ENCODE results near the gene CTTNBP2.

CTTNBP2 gene

DNA sequence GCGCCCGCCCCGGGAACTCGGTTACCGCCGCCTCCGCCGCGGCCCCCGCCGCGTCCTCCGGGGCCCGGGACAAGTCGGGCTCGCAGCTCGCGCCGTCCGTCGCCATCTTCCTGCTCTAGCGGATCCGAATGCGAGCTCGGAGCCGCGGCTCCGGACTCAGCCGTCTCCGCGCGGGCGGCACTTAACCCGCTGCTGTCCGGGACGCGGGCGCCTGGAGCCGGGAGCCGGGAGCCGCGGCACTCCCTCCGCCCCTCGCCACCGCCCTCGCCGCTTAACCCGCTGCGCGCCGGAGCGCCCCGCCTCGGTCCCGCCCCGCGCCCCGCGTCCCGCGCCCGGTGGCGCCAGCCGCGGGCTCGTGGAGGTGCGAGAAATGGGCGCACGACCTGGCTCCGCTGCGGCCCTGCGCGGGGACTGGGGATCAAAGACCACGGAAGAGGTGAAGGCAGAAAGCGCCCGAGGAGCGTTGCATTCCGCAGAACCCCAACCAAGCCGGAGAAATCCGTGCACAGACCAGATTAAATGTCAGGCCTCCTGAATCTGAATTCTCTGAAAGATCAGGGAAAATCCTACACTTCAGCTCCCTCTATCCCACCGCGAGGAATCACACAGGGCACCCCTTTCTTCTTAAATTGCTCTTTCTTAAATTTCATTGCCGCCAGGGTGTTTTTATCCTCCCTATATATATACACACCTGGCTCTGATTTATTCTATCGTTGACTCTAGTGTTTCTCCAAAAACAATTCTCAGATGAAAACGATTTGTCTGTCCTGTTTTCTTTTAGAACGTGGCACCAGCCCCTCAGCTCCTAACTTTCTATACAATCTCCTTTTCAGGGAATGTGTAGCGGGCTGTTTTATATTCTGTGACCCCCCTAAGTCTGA is at the start of gene CTTNBP2:
CTTNBP2 (minus strand) TSS at position 132 of the 881 bp plus-strand sequence; CDS start at position 106, 26 bp downstream.
- H3K27me3 ChIP-seq (ENCODE audit: low read depth), result no peaks in the 10 kb centered on the region
- no peaks in the 10 kb centered on the region for H3K36me3 ChIP-seq (replicated peaks)
- H3K9me3 ChIP-seq, result no peaks in the 10 kb centered on the region
- peaks cover 33% of the 10 kb centered on the region for H3K4me1 ChIP-seq
- peak; percentile 49 to 77 for DNase-seq (ENCODE audit: low spot score in 2 of 2)
- in situ Hi-C loops (cut with MboI; ENCODE audit: low sequenced_read_pairs), result no loop called here
- H3K4me3 ChIP-seq, result peak within 1 kb of the TSS; percentile 72

GRCh38 chr7:117916309-117916708 is 43.1 kb upstream of the CTTNBP2 start:
- Histone ChIP-seq H3K27me3 (ENCODE audit: low read depth) (peaks cover 2% of the 10 kb centered on the region; the same call in 1 of the 2 replicates), H3K36me3 (replicated peaks) (no peaks in the 10 kb centered on the region), H3K4me3 (no peak overlapping the region), H3K9me3 (no peaks in the 10 kb centered on the region), H3K4me1 (peaks cover 11% of the 10 kb centered on the region; the same call in 1 of the 2 replicates)
- no peak for DNase-seq (ENCODE audit: low spot score in 2 of 2)
- in situ Hi-C loops (cut with MboI; ENCODE audit: low sequenced_read_pairs), result no loop called here

- peak; percentile 37 to 91 for DNase-seq (ENCODE audit: low spot score in 2 of 2)
- Histone ChIP-seq H3K36me3 (replicated peaks) (no peaks in the 10 kb centered on the region), H3K4me1 (peaks cover 19% of the 10 kb centered on the region), H3K27me3 (ENCODE audit: low read depth) (no peaks in the 10 kb centered on the region; the same call in 1 of the 2 replicates), H3K4me3 (no peak overlapping the region), H3K9me3 (no peaks in the 10 kb centered on the region)
- in situ Hi-C loops (cut with MboI; ENCODE audit: low sequenced_read_pairs), result no loop called here
Measured at GRCh38 chr7:117912421-117912820, 39.2 kb upstream of the CTTNBP2 start.

DNA sequence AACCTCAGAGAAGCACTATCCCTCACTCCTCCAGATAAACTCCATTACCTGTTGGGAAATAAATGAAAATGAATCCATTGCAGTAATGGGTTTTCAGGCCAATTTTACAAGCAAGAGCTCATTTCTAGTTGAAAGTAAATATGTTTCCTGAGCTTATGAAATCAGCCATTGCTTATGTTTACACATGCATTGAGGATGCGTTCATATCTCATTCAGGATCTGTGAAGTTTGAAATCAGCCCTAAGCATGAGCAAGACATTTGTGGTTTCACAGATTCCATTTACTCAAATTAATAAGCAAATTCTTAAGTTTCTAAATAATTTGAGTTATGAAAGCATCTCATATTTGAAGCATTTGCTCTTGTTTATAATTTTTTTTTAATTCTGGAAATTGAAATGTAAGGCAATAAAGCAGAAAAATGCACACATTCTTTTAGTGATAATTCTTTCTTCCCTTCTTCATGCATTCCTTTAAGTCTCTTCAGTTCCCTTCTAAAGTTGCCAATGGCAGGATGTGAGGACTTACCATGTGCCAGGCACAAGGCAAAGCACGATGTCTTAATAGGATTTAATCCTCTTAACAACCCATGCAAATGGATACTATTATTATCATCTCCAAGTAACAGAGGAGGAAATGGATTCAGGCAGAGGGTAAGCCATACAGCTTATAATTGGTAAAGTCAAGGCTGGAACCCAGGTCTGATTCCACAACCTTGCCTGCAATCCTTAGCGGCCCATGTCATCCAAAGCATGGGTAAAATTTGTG is 35.0 kb upstream of the CTTNBP2 start:
- H3K4me1 ChIP-seq, result peaks cover 26% of the 10 kb centered on the region
- in situ Hi-C loops (cut with MboI; ENCODE audit: low sequenced_read_pairs), result no loop called here
- H3K4me3 ChIP-seq, result no peak overlapping the region
- H3K36me3 ChIP-seq (replicated peaks), result no peaks in the 10 kb centered on the region
- DNase-seq (ENCODE audit: low spot score in 2 of 2), result peak; percentile 12 to 53
- H3K27me3 ChIP-seq (ENCODE audit: low read depth), result no peaks in the 10 kb centered on the region
- no peaks in the 10 kb centered on the region for H3K9me3 ChIP-seq

DNA sequence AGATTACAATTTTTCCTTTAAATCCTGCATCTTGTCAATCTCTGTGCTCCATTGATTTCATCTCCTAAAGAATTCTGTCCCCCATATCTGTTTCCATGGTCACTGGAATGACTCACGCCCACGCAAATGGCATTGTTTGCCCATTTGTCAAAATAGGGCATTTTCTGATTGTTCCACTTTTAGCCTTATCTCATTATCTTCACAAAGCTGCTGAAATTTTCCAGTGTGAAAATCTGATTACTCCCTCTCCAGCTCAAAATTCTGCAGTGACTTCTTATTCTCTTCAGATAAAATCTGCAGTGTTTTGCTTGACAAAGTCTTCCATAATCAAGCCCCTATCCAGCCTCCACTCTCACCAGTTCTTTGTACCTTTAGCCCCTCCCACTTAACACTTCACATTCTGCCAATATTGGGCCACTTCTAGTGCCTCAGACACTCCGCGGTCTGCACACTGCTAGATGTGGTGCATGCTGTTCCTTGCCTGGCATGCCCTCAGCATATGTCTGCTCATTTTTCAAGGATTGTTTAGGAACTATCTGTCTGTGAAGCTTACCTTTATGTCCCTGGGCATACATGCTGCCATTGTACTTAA is 33.9 kb upstream of the CTTNBP2 start:
- no peaks in the 10 kb centered on the region for H3K9me3 ChIP-seq
- peak; percentile 54 to 58 for DNase-seq (ENCODE audit: low spot score in 2 of 2)
- in situ Hi-C loops (cut with MboI; ENCODE audit: low sequenced_read_pairs), result no loop called here
- H3K4me3 ChIP-seq, result no peak overlapping the region
- no peaks in the 10 kb centered on the region for H3K36me3 ChIP-seq (replicated peaks)
- H3K4me1 ChIP-seq, result peaks cover 21% of the 10 kb centered on the region
- no peaks in the 10 kb centered on the region for H3K27me3 ChIP-seq (ENCODE audit: low read depth)

- no peaks in the 10 kb centered on the region for H3K36me3 ChIP-seq (replicated peaks)
- no peak overlapping the region for H3K4me3 ChIP-seq
- no peaks in the 10 kb centered on the region for H3K9me3 ChIP-seq
- peaks cover 7% of the 10 kb centered on the region for H3K4me1 ChIP-seq
- no peak for DNase-seq (ENCODE audit: low spot score in 2 of 2)
- no peaks in the 10 kb centered on the region for H3K27me3 ChIP-seq (ENCODE audit: low read depth)
- in situ Hi-C loops (cut with MboI; ENCODE audit: low sequenced_read_pairs), result no loop called here
Measured at GRCh38 chr7:117902314-117902889, 29.2 kb upstream of the CTTNBP2 start.

- no peak overlapping the region for H3K4me3 ChIP-seq
- no peaks in the 10 kb centered on the region for H3K36me3 ChIP-seq (replicated peaks)
- H3K27me3 ChIP-seq (ENCODE audit: low read depth), result no peaks in the 10 kb centered on the region
- H3K4me1 ChIP-seq, result no peaks in the 10 kb centered on the region; the same call in 1 of the 2 replicates
- in situ Hi-C loops (cut with MboI; ENCODE audit: low sequenced_read_pairs), result no loop called here
- H3K9me3 ChIP-seq, result no peaks in the 10 kb centered on the region
- no peak for DNase-seq (ENCODE audit: low spot score in 2 of 2)
Measured at GRCh38 chr7:117901089-117901797, 28.0 kb upstream of the CTTNBP2 start.

DNA sequence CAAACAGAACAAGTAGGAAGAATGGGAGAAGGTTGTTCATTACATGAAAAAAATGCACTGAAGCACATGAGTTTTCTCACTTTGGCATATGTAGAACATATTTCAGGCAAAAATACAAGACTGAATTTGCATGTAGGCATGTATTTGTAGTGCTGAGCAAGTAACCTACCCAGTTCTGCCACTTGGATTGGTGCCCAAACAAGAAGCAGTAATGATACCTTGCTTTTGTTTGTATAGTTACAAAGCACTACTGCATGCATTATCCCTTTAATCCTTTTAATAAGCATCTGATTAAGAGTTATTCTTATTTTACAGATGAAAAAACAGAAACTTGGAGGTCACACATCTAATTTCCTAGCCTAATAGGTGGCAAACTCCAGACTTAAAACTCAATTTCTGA is 23.1 kb upstream of the CTTNBP2 start:
- Histone ChIP-seq H3K4me1 (peaks cover 13% of the 10 kb centered on the region), H3K36me3 (replicated peaks) (no peaks in the 10 kb centered on the region), H3K27me3 (ENCODE audit: low read depth) (no peaks in the 10 kb centered on the region), H3K9me3 (no peaks in the 10 kb centered on the region), H3K4me3 (no peak overlapping the region)
- in situ Hi-C loops (cut with MboI; ENCODE audit: low sequenced_read_pairs), result no loop called here
- no peak for DNase-seq (ENCODE audit: low spot score in 2 of 2)

GRCh38 chr7:117895276-117895675 is 22.0 kb upstream of the CTTNBP2 start:
- Histone ChIP-seq H3K9me3 (no peaks in the 10 kb centered on the region), H3K36me3 (replicated peaks) (no peaks in the 10 kb centered on the region), H3K4me1 (peaks cover 13% of the 10 kb centered on the region), H3K4me3 (no peak overlapping the region), H3K27me3 (ENCODE audit: low read depth) (no peaks in the 10 kb centered on the region)
- in situ Hi-C loops (cut with MboI; ENCODE audit: low sequenced_read_pairs), result no loop called here
- DNase-seq (ENCODE audit: low spot score in 2 of 2), result no peak

GRCh38 chr7:117894037-117894436 is 20.8 kb upstream of the CTTNBP2 start:
- Histone ChIP-seq H3K27me3 (ENCODE audit: low read depth) (no peaks in the 10 kb centered on the region), H3K4me3 (no peak overlapping the region)
- in situ Hi-C loops (cut with MboI; ENCODE audit: low sequenced_read_pairs), result no loop called here

DNA sequence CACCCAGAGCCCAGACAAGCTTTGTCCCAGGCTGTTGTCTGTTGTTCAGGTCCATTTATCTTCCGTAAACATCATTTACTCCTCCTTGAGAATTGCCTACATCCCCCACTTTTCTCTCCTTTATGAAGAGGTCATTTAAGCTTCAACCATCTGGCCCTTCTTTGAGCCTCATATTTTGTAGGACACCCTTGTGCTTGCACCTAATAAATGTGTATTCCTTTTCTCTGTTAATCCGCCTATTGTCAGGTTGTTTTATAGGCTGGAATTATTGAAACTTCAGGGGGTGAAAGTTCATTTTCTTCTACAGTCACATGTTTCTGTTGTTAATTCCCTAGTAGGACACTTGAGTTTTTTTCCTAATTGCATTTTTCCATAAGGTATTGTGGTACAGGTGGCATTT is 19.6 kb upstream of the CTTNBP2 start:
- H3K27me3 ChIP-seq (ENCODE audit: low read depth), result no peaks in the 10 kb centered on the region
- H3K4me3 ChIP-seq, result no peak overlapping the region
- H3K9me3 ChIP-seq, result no peaks in the 10 kb centered on the region
- peaks cover 26% of the 10 kb centered on the region for H3K4me1 ChIP-seq
- no peaks in the 10 kb centered on the region for H3K36me3 ChIP-seq (replicated peaks)
- in situ Hi-C loops (cut with MboI; ENCODE audit: low sequenced_read_pairs), result no loop called here
- DNase-seq (ENCODE audit: low spot score in 2 of 2), result peak; percentile 47 to 94

More at GRCh38 chr7:117894037-117894436, 20.8 kb upstream of the CTTNBP2 start:
- DNase-seq (ENCODE audit: low spot score in 2 of 2), result no peak
- Histone ChIP-seq H3K9me3 (no peaks in the 10 kb centered on the region), H3K36me3 (replicated peaks) (no peaks in the 10 kb centered on the region), H3K4me1 (peaks cover 14% of the 10 kb centered on the region)

GRCh38 chr7:117889611-117890010 is 16.4 kb upstream of the CTTNBP2 start:
- no peak for DNase-seq (ENCODE audit: low spot score in 2 of 2)
- peaks cover 27% of the 10 kb centered on the region for H3K4me1 ChIP-seq
- H3K4me3 ChIP-seq, result no peak overlapping the region
- in situ Hi-C loops (cut with MboI; ENCODE audit: low sequenced_read_pairs), result no loop called here
- no peaks in the 10 kb centered on the region for H3K9me3 ChIP-seq
- H3K27me3 ChIP-seq (ENCODE audit: low read depth), result no peaks in the 10 kb centered on the region
- H3K36me3 ChIP-seq (replicated peaks), result no peaks in the 10 kb centered on the region

GRCh38 chr7:117888627-117889026 is 15.4 kb upstream of the CTTNBP2 start:
- Histone ChIP-seq H3K27me3 (ENCODE audit: low read depth) (no peaks in the 10 kb centered on the region), H3K4me3 (no peak overlapping the region), H3K9me3 (no peaks in the 10 kb centered on the region), H3K36me3 (replicated peaks) (no peaks in the 10 kb centered on the region), H3K4me1 (peaks cover 27% of the 10 kb centered on the region)
- in situ Hi-C loops (cut with MboI; ENCODE audit: low sequenced_read_pairs), result no loop called here
- DNase-seq (ENCODE audit: low spot score in 2 of 2), result no peak
